Endothelial cell of umbilical vein (primary cell): ENCODE data around the gene SCN1B. TPM values are rescaled to one million over a fixed set of nuclear protein-coding genes. Genes with fewer than 3 reads are reported as not detected.

Experiments used
- BruUV-seq: library from RNA; stranded (reverse); fragments of 400-500 nt; replicated peaks from 2 replicates; lab custom pipeline; 2021; lab: Mats Ljungman, UMichigan
- CTCF ChIA-PET: fragments of 300-600, 350-600 bp; sonication (Branson Sonifier 250); formaldehyde crosslinking; loops from one replicate; lab custom pipeline; 2021; ENCODE audit warnings: antibody characterized with exemption, inconsistent platforms; lab: Charles Lee
- POLR2A ChIA-PET: fragments of 300-600, 350-600 bp; sonication (Branson Sonifier 250); formaldehyde crosslinking; loops from one replicate; lab custom pipeline; 2021; ENCODE audit warnings: antibody characterized with exemption, inconsistent platforms; lab: Charles Lee
- DNase-seq: peaks from one replicate; pipeline ENCODE4 v3.0.0-alpha.2; 2011; ENCODE audit warnings: low read depth, low spot score
- FAIRE-seq: peaks from 2 replicates; lab custom pipeline; 2011; peaks lifted over from hg19 to GRCh38; lab: Jason Lieb, UNC
- H2AFZ ChIP-seq: 2 replicates; pipeline ENCODE4 v1.6.0; 2012; ENCODE audit warnings: low read depth, low read length, control low read depth, inconsistent platforms
- H3K27ac ChIP-seq: 2 replicates; pipeline ENCODE4 v1.5.1; 2011; ENCODE audit warnings: low read depth, mild to moderate bottlenecking, control low read depth, low read length, moderate library complexity; ENCODE audit not compliant: insufficient read depth
- H3K27me3 ChIP-seq, 2 experiments: 2 replicates each; pipeline versions ENCODE4 v1.6.0 to v1.6.1; 2011; ENCODE audit warnings: low read length in 2 of 2, mixed read lengths in 1 of 2; ENCODE audit not compliant: control insufficient read depth in 2 of 2, insufficient read depth in 2 of 2
- H3K36me3 ChIP-seq, 2 experiments: 2 replicates in 1 of 2; 3 replicates in 1 of 2; pipeline ENCODE4 v1.5.1; 2011; ENCODE audit warnings: low read length in 2 of 2, mild to moderate bottlenecking in 1 of 2, moderate library complexity in 1 of 2; ENCODE audit not compliant: control insufficient read depth in 2 of 2, insufficient read depth in 2 of 2; ENCODE audit errors: extremely low read depth in 1 of 2
- H3K4me1 ChIP-seq: 3 replicates; pipeline ENCODE4 v1.5.1; 2011; ENCODE audit warnings: mild to moderate bottlenecking, low read length; ENCODE audit not compliant: control insufficient read depth, insufficient read depth; ENCODE audit errors: extremely low read depth
- H3K4me2 ChIP-seq: 2 replicates; pipeline ENCODE4 v1.6.1; 2011; ENCODE audit warnings: low read length, control low read depth, mixed read lengths; ENCODE audit not compliant: insufficient read depth
- H3K4me3 ChIP-seq, 3 experiments: fragments of 200-600 bp in 1 of 3; sonication (generic), shearing (Covaris generic) in 1 of 3; replicated peaks in 1 of 3; 2 replicates each; pipeline ENCODE4 v1.5.1; 2011 to 2016; ENCODE audit warnings: control low read depth in 3 of 3, low read length in 3 of 3, mild to moderate bottlenecking in 2 of 3, inconsistent platforms in 1 of 3, low read depth in 1 of 3, moderate library complexity in 1 of 3; ENCODE audit not compliant: insufficient read depth in 1 of 3
- H3K79me2 ChIP-seq: 2 replicates; pipeline ENCODE4 v1.6.0; 2012; ENCODE audit warnings: low read length, inconsistent platforms; ENCODE audit not compliant: control insufficient read depth, insufficient read depth
- H3K9ac ChIP-seq: replicated peaks from 2 replicates; pipeline ENCODE3; 2011; ENCODE audit warnings: low read length, control low read depth; ENCODE audit not compliant: insufficient read depth; ENCODE audit errors: extremely low read depth
- H3K9me1 ChIP-seq: replicated peaks from 3 replicates; pipeline ENCODE4 v1.6.0; 2011; ENCODE audit warnings: mild to moderate bottlenecking, low read length; ENCODE audit not compliant: control insufficient read depth, insufficient read depth; ENCODE audit errors: extremely low read depth
- H3K9me3 ChIP-seq: replicated peaks from 2 replicates; pipeline ENCODE4 v1.5.1; 2012; ENCODE audit warnings: low read length, inconsistent platforms; ENCODE audit not compliant: control insufficient read depth, insufficient read depth
- H4K20me1 ChIP-seq: replicated peaks from 2 replicates; pipeline ENCODE3; 2011; ENCODE audit warnings: mild to moderate bottlenecking, low read length; ENCODE audit not compliant: control insufficient read depth, insufficient read depth; ENCODE audit errors: extremely low read depth
- EZH2 ChIP-seq: IDR thresholded peaks from 2 replicates; pipeline ENCODE4 v1.6.1; 2012; ENCODE audit warnings: borderline replicate concordance, low read depth, mild to moderate bottlenecking, moderate library complexity, low read length, inconsistent platforms; ENCODE audit not compliant: severe bottlenecking
- FOS ChIP-seq: IDR thresholded peaks from 2 replicates; pipeline ENCODE4 v1.6.1; 2011; ENCODE audit warnings: mild to moderate bottlenecking, low read length, moderate library complexity, borderline replicate concordance; ENCODE audit not compliant: insufficient read depth
- GATA2 ChIP-seq: IDR thresholded peaks from 2 replicates; pipeline ENCODE4 v1.7.0; 2011; ENCODE audit warnings: low read depth, mild to moderate bottlenecking, moderate library complexity, mixed read lengths, low read length; ENCODE audit not compliant: insufficient read length, insufficient read depth
- JUN ChIP-seq: IDR thresholded peaks from 2 replicates; pipeline ENCODE4 v1.6.1; 2011; ENCODE audit warnings: borderline replicate concordance, low read depth; ENCODE audit not compliant: insufficient read length, insufficient read depth
- MYC ChIP-seq: IDR thresholded peaks from one replicate; pipeline ENCODE4 v1.6.1; 2011; ENCODE audit warnings: mild to moderate bottlenecking, low read depth, low read length
- POLR2A ChIP-seq: IDR thresholded peaks from 2 replicates; pipeline ENCODE4 v1.6.1; 2012; ENCODE audit warnings: low read depth, mild to moderate bottlenecking, control low read depth, low read length
- POLR2AphosphoS5 ChIP-seq: IDR thresholded peaks from 2 replicates; pipeline ENCODE4 v1.6.1; 2012; ENCODE audit warnings: low read depth, mild to moderate bottlenecking, control low read depth, low read length, moderate library complexity; ENCODE audit not compliant: insufficient read depth
- dilution Hi-C: fragments of 300-500 bp; cut with MboI; formaldehyde crosslinking; loops from one replicate; pipeline ENCODE4 v1.15.0; 2019; ENCODE audit warnings: low sequenced_read_pairs; ENCODE audit not compliant: extremely low pct_ligation_motif_present
- intact Hi-C: fragments of 100-400 bp; cut with micrococcal nuclease; formaldehyde crosslinking; loops from one replicate; pipeline ENCODE4 v1.10.0; 2022
- polyA plus RNA-seq, 4 experiments: library from polyadenylated mRNA; depleted of rRNA in 3 of 4; stranded (reverse) in 3 of 4; unstranded in 1 of 4; fragments of >200 nt; gene quantifications; 2 replicates each; pipeline versions ENCODE4 v1.2.1 to v1.2.3, GENCODE V29; 2011 to 2012; ENCODE audit warnings: missing spikeins in 1 of 4
- total RNA-seq: library from RNA; stranded (reverse); gene quantifications from 2 replicates; pipeline ENCODE4 v1.2.3, GENCODE V29; 2021

The SCN1B gene
- total and polyA plus RNA-seq, 2 donors (not counting 3 experiments of a cell fraction or from before 2014, with no cell fraction given): 11.2 to 14.2 TPM

DNA sequence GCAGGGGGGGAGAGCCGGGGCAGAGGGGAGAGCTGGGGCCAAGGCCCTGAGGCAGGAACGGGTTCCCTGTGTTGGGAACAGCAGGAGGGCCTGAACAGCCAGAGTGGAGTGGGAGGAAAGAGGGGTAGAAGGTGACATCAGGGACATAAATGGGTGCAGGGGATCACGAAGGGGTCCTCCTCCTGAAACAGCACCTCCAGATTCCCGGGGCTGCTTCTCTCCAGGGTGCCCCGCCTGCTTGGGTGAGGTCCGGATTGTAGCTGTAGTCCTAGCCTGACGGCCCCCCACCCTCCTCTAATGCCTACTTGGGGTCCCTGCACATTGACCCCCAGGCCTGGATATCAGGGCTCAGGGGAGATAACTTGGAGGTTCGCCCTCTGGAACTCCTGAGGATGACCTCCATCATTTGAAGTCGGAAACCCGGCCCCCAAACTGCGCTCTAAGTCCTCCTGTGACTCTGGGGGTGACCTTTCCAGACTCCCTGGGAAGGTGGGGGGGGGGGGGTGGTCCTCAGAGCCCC, 473 bp upstream of the SCN1B start:
- dilution Hi-C loops: no loop called here
- ChIA-PET POLR2A (no interaction called here), CTCF (interaction anchor here (0.6 to 1.4 kb wide), 3 partner anchors 8 to 23 kb away, joined by 3 to 4 read pairs (median 3); no protein-coding TSS in a partner anchor)
- H3K9ac ChIP-seq: peak overlapping the region; percentile 40
- DNase-seq: peak; percentile 31
- no peaks in the 10 kb centered on the region for H4K20me1 ChIP-seq
- no TSS peak for BruUV-seq
- H3K27me3 ChIP-seq: no peaks in the 10 kb centered on the region
- intact Hi-C loops: loop anchor here (5.0 to 10.0 kb wide), 2 partner anchors 57 to 235 kb away; partner anchors contain the start of gene USF2
- no peak for FAIRE-seq
- no peaks in the 10 kb centered on the region for H3K9me1 ChIP-seq
- peaks cover 2% of the 10 kb centered on the region for H3K4me1 ChIP-seq
- H3K79me2 ChIP-seq: no peaks in the 10 kb centered on the region
- H2AFZ ChIP-seq: peak overlapping the region; percentile 32
- TF ChIP-seq POLR2AphosphoS5: peak; percentile 36
- TF ChIP-seq MYC: no peak
- H3K4me3 ChIP-seq: peak overlapping the region; percentile 33 to 47 (median 38)
- no peaks in the 10 kb centered on the region for H3K9me3 ChIP-seq
- H3K4me2 ChIP-seq: peak overlapping the region; percentile 68
- H3K36me3 ChIP-seq: peaks cover 0 to 26% of the 10 kb centered on the region in 2 experiments
- no peak overlapping the region for H3K27ac ChIP-seq

DNA sequence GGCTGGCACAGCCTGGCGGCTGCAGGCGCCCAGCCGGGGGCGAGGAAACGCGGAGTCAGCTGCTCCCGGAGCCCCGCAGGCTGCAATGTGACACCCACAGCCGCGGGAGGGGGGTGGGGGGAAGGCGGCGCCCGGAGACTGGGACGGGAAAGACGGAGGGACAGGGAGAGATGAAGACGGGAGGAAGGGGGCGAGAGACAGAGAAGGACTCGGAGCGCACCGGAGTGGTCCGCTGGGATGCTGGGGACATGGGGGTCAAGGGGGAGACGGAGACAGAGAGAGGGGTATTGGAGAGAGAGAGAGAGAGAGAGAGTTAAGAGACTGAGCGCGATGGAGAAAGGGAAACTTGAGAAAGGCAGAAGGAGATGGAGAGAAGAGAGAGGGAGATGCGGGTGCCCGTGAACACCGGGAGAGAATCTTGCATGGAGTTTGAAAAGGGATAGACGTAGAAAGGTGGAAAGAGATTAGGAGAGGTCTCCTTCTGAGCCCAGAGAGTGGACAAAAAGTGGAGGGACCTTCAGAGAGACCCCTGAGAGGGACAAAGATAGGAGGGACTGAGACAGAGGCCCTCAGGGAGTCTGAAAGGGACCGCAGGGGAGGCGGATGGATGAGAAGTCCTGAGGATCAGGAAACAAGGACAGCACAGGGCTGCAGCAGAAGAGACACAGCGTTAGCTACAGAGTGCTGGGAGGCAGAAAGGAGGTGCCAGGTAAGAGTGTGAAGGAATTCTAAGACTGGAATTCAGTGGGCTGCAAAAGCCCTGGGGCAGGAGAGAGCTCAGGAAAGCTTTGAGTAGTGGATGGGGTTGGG, 1.0 kb downstream of the SCN1B start:
- BruUV-seq: no TSS peak
- POLR2A ChIA-PET: interaction anchor here (0.7 kb wide), 1 partner anchor 13 kb away, joined by 3 read pairs; no protein-coding TSS in a partner anchor
- Histone ChIP-seq H3K27me3 (no peaks in the 10 kb centered on the region), H2AFZ (peak overlapping the region; percentile 81), H3K4me3 (peak overlapping the region; percentile 42 to 71 (median 47)), H3K27ac (no peak overlapping the region), H3K9me3 (no peaks in the 10 kb centered on the region), H3K9ac (no peak overlapping the region), H3K4me1 (peaks cover 2% of the 10 kb centered on the region), H4K20me1 (no peaks in the 10 kb centered on the region), H3K79me2 (no peaks in the 10 kb centered on the region), H3K9me1 (no peaks in the 10 kb centered on the region), H3K4me2 (peak overlapping the region; percentile 68), H3K36me3 (peaks cover 0 to 15% of the 10 kb centered on the region in 2 experiments)
- DNase-seq: no peak
- TF ChIP-seq GATA2: no peak
- TF ChIP-seq POLR2A: no peak
- no peak for TF ChIP-seq EZH2
- no peak for TF ChIP-seq FOS
- TF ChIP-seq JUN: no peak
- intact Hi-C loops (loop anchor here (5.0 to 10.0 kb wide), 2 partner anchors 59 to 234 kb away; partner anchors contain the start of gene USF2), dilution Hi-C loops (no loop called here)
- CTCF ChIA-PET: interaction anchor here (0.9 to 2.1 kb wide), 3 partner anchors 13 to 25 kb away, joined by 3 to 14 read pairs (median 4); no protein-coding TSS in a partner anchor
- no peak for FAIRE-seq
